IPS DF 4.7 (cell line): ENCODE data around the gene NAPSA.

Experiments
- DNase-seq: peaks from one replicate; pipeline ENCODE4 v3.0.0-alpha.2; 2013; ENCODE audit warnings: low spot score; ENCODE audit errors: extremely low read depth

Gene NAPSA

GRCh38 chr19:50384685-50385535 is 19.5 kb upstream of the NAPSA start:
- DNase-seq = no peak

- DNase-seq = peak; percentile 75
Observed at GRCh38 chr19:50383852-50384684, 18.6 kb upstream of the NAPSA start, which contains the start of gene POLD1. POLD1 (plus strand) TSS chr19:50384347; CDS start chr19:50398852, 14,505 bp downstream.

- DNase-seq = no peak
Observed at GRCh38 chr19:50383001-50383851, 17.8 kb upstream of the NAPSA start.

GRCh38 chr19:50381881-50382729 is 16.7 kb upstream of the NAPSA start:
- no peak for DNase-seq

- no peak for DNase-seq
Observed at GRCh38 chr19:50380751-50381151, 15.3 kb upstream of the NAPSA start.

GRCh38 chr19:50380137-50380536 is 14.7 kb upstream of the NAPSA start:
- DNase-seq = no peak

- DNase-seq = no peak
Observed at GRCh38 chr19:50379602-50380001, 14.2 kb upstream of the NAPSA start.

- DNase-seq = no peak
Observed at GRCh38 chr19:50378863-50379236, 13.4 kb upstream of the NAPSA start.

GRCh38 chr19:50378169-50378862 is 12.9 kb upstream of the NAPSA start:
- no peak for DNase-seq

- no peak for DNase-seq
Observed at GRCh38 chr19:50377517-50377916, 12.1 kb upstream of the NAPSA start.

GRCh38 chr19:50377051-50377461 is 11.6 kb upstream of the NAPSA start:
- DNase-seq = no peak

GRCh38 chr19:50376166-50377050 is 11.0 kb upstream of the NAPSA start, which contains the start of gene NR1H2:
NR1H2 (plus strand) TSS chr19:50376457; CDS start chr19:50377606, 1,149 bp downstream.
- DNase-seq = peak; percentile 91

GRCh38 chr19:50371914-50372475 is 6.6 kb upstream of the NAPSA start:
- no peak for DNase-seq

GRCh38 chr19:50368649-50369570 is 3.5 kb upstream of the NAPSA start:
- no peak for DNase-seq

- DNase-seq = no peak
Observed at GRCh38 chr19:50362656-50363424, 2.6 kb downstream of the NAPSA start.

- no peak for DNase-seq
Observed at GRCh38 chr19:50362030-50362412, 3.4 kb downstream of the NAPSA start.
